Activated CD4-positive, alpha-beta T cell treated with anti-CD3 and anti-CD28 coated beads for 48 hours (primary cell): ENCODE measurements around the gene KCNK15.
"Not testable (repeated sequence)": the region's sequence is repeated elsewhere in the genome, so short reads cannot be mapped to it uniquely, and the experiment has no call there.

Source experiments
- DNase-seq: peaks from one replicate; pipeline ENCODE4 v3.0.0-alpha.2; 2020

KCNK15 gene

DNA sequence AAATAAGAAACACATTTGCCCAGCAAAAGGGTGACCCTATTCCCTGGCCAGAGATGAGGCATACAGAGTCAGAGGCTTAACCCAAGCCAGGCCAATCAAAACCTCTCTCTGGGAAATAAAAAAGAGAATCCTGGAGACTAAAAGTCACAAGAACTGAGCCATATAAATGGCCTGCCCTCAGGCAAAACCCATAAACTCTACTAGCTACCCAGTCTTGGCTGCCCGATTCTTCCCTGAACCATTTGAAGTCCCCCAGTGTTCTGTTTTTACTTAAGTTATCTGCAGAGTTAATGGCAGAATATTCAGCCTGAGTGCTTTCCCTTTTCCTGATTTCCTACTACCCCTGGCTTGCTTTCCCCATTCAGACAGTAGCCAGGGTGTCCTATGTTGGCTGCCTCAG, 13.9 kb downstream of the KCNK15 start:
- DNase-seq, result no peak

- DNase-seq, result no peak
Measured at GRCh38 chr20:44761423-44761822, 15.8 kb downstream of the KCNK15 start.

DNA sequence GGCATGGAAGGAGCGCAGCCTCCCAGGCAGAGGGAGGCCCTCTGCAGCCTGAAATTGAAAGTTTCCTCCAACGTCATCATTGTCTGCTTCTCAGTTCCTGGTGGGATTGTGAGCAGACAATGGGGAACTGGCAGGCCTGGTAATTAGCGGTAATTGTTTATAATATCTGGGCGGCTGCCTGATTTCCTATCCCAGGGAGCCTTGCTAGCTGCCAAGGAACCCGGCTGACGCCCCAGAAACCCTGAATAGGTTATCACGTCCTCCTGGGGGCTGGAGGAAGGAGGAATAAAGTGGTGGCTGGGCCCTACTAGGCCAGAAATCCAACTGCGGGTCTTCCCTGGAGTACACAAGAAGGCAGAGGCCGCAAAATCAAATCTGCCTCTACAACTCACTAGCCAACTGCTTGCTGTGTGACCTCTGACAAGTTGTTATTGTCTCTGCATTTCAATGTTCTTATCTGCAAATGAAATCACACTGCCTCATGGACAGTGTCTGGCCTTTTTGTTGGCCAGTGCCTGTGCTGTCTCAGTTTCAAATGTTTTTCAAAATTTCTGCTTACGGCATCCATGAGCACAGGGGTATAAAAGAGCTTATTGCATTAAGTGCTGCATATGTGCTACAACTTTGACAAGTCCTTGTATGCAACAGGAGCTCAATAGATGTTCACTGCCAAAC, 16.9 kb downstream of the KCNK15 start:
- DNase-seq, result no peak

- not testable (repeated sequence) for DNase-seq
Measured at GRCh38 chr20:44763798-44764197, 18.1 kb downstream of the KCNK15 start.

DNA sequence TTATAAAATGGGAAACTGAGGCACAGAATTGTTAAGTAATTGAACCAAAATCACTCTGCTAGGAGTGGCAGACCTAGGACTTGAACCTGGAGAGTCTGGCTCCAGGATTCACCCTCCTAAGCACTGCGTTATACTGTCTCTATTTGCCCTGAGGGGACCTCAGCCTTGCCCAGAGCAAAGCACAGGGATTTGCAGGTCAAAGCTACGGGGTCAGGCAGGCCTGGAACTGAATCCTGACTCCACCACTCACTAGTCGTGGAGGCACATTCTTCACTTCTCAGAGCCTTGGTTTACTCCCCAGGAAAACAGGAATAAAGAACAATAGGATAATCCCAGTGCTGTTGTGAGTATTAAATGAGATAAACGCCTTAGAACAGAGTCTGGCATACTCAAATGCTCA, 19.4 kb downstream of the KCNK15 start:
- DNase-seq, result no peak

- DNase-seq, result no peak
Measured at GRCh38 chr20:44765701-44766347, 20.2 kb downstream of the KCNK15 start.

GRCh38 chr20:44768256-44768655, 22.6 kb downstream of the KCNK15 start:
- DNase-seq, result no peak

GRCh38 chr20:44768854-44769480, 23.3 kb downstream of the KCNK15 start:
- no peak for DNase-seq

GRCh38 chr20:44769481-44769863, 23.8 kb downstream of the KCNK15 start:
- no peak for DNase-seq

GRCh38 chr20:44770484-44771171, 25.0 kb downstream of the KCNK15 start:
- DNase-seq, result no peak

DNA sequence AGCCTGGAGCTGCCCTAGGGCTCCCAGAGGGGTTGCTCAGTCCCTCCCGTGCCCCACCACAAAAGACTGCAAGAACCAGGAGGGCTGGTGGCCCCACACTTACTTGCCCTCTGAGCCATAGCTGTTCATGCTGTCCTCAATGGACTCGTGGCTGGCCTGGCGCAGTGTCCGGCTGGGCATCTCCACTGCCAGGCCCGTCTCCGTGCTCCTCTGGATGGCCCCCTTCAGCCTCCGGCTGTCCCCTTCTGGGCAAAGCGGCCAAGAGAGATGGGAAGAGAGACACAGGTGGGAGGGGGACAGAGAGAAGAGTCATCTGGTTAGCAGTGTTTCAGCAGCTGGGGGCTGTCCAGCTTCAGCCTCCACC, 25.5 kb downstream of the KCNK15 start:
- no peak for DNase-seq

DNA sequence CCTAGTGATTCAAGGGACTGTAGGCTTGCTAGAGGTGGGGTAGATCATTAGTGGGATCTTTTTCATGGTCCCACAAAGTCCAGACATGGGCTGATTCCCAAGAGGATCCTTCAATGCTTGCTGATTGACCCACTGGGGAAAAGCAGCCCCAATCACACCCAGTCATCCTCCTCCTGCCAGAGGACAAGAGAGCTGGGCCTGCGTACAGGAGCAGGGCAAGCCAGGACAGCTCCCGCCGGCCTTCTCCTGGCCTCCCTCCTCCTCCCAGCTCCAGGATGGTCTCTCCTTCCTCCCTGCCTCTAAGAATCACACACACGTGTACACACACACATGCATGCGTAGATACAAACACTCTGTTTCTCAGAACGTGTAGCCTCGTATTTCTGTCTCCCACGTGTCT, 27.0 kb downstream of the KCNK15 start:
- no peak for DNase-seq

- DNase-seq, result no peak
Measured at GRCh38 chr20:44773070-44773829, 27.6 kb downstream of the KCNK15 start.

- peak; percentile 20 for DNase-seq
Measured at GRCh38 chr20:44776980-44777379, 31.3 kb downstream of the KCNK15 start.

DNA sequence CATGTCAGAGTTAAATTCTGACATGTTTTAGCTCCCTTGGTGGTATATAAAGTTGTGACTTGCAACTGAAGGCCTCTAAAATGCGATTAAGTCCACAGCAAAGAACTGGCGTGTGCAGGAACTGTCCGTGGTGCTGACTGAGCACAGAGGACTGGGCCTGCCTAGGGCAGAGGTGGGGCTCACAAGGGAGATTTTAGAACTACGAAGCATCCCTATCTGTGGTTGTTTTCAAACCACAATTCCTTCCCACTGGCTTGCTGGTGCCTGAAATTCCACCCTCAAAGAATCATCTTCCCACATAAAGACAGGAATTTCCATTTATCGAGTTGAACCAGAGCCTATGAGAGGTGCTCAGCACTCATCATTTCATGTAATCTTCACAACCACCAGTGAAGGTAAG, 34.6 kb downstream of the KCNK15 start:
- peak; percentile 54 for DNase-seq

- DNase-seq, result no peak
Measured at GRCh38 chr20:44781118-44781517, 35.5 kb downstream of the KCNK15 start.

DNA sequence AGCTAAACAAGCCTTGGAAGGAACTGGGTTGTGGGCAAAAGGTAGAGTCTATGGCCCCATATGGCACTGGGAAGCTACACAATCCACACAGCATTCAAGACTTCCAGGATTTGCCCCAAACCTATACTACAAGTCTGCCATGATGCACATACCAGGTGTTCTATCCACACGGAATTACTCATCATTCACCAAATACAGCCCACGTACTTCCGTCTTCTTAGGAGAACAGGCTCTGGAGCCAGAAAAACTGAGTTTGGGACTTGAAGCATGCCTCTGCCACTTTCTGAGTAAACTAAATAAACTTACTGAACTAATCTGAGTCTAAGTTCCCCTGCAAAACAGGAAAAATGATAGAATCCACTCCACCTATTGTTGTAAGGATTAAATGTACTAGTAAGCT, 36.1 kb downstream of the KCNK15 start:
- DNase-seq, result no peak

- no peak for DNase-seq
Measured at GRCh38 chr20:44784688-44785087, 39.0 kb downstream of the KCNK15 start.

GRCh38 chr20:44785768-44786167, 40.1 kb downstream of the KCNK15 start:
- DNase-seq, result no peak

- no peak for DNase-seq
Measured at GRCh38 chr20:44787299-44787698, 41.6 kb downstream of the KCNK15 start.

DNA sequence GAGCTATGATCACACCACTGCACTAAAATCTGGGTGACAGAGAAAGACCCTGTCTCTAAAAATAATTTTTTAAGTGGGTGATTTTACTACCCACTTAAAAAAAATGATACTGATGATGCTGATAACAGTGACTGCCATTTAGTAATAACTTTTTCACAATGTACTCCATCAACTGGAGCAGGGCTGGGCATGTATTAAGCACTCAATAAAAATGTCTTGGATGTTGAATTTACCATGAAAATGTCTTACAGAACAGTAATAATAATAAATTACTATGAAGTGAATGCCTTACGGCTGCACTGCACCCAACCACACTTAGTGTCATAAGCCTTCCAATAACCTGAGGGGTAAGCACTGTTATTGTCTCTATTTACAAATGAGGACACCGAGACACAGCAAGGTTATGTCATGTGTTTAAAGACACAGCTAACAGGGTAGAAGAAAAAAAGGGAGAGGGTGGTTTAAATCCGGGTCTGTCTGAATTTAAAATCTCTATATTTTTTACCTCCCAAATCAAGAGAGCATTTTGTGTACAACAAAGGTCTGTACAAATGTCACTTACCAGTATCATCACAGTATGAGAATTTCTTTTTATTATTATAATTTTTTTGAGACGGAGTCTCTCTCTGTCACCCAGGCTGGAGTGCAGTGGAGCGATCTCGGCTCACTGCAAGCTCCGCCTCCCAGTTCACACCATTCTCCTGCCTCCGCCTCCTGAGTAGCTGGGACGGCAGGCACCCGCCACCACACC, 43.2 kb downstream of the KCNK15 start:
- DNase-seq, result no peak

DNA sequence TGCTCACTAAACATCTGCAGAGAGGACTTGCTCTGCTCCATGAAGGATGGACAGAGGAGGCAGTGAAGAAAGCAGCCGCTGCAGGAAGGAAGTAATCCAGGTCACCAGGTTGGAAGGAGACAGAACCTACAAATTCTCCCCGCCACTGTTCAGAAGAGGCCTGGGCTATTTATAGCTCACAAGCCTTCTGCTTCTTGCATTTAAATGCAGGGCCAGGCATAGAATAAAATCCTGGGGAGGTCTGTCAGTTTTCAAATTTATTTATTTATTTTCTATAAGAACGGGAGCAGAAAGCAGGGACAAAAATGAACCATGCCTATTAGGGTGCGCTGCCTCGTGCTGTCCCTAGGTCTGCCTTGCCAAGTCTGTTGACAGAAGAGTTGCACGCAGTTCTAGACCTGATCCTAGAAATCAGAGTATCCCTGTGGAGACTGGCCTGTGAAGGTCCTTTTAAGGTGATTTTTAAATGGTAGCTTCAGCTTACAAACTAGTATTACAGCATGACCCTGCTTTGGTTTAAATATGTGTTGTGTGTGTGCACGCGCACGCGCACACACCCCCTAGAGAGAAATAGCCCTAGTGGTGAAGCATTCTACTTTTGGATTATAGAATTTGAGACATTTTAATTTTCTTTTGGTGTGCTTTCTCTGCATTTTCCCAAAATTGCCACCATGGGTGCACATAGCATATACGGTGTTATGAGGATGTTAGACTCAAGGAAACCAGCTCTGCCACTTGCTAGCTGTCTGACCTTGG, 45.2 kb downstream of the KCNK15 start:
- no peak for DNase-seq
